Hepatocyte (in vitro differentiated cells): Measurements from ENCODE around the gene MYOF.

Experiments
- EZH2 ChIP-seq: fragments of 200-600 bp; sonication (generic); IDR thresholded peaks from 2 replicates; pipeline ENCODE4 v1.6.1; 2016; ENCODE audit warnings: antibody characterized with exemption, mild to moderate bottlenecking, borderline replicate concordance
- EZH2phosphoT487 ChIP-seq: fragments of 200-600 bp; sonication (generic); IDR thresholded peaks from one replicate; pipeline ENCODE4 v1.6.1; 2018; ENCODE audit warnings: antibody characterized with exemption, mild to moderate bottlenecking, low read depth, moderate library complexity; ENCODE audit not compliant: unreplicated experiment, severe bottlenecking
- TF ChIP-seq, protein P1 (sequence below): fragments of 200-600 bp; sonication (generic); IDR thresholded peaks from 2 replicates; pipeline ENCODE4 v1.5.1; 2016; ENCODE audit warnings: antibody characterized with exemption, mild to moderate bottlenecking; ENCODE audit not compliant: poor library complexity

DNA sequence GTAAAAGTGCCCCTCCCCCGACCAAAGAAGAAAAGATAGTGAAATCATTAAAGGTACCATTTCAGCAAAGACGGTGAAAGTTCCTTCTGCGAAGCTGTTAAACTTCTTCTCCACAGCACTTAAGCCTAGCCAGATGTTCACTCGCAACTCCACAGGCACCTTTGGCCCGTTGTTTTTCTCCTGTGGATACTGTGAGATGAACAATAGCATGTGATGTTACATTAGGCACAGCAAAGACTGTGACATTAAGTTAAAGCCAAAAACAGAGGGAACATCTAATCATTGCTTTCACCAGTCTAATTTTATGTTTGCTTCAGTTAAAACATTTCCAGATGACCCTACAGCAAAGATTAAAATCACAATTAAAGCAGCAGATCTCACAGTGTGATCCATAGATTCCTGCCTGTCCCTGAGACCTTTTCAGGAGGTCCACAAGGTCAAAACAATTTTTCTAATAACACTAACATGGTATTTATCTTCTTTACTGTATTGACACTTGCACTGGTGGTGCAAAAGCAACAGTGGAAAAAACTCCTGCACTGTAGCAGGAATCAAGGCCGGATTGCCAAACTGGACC, 112.5 kb downstream of the MYOF start:
- TF ChIP-seq, protein P1, sequence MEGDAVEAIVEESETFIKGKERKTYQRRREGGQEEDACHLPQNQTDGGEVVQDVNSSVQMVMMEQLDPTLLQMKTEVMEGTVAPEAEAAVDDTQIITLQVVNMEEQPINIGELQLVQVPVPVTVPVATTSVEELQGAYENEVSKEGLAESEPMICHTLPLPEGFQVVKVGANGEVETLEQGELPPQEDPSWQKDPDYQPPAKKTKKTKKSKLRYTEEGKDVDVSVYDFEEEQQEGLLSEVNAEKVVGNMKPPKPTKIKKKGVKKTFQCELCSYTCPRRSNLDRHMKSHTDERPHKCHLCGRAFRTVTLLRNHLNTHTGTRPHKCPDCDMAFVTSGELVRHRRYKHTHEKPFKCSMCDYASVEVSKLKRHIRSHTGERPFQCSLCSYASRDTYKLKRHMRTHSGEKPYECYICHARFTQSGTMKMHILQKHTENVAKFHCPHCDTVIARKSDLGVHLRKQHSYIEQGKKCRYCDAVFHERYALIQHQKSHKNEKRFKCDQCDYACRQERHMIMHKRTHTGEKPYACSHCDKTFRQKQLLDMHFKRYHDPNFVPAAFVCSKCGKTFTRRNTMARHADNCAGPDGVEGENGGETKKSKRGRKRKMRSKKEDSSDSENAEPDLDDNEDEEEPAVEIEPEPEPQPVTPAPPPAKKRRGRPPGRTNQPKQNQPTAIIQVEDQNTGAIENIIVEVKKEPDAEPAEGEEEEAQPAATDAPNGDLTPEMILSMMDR = no peak
- TF ChIP-seq EZH2phosphoT487 (no peak), EZH2 (no peak)
